ENCODE data around the gene SRM. TPM values are rescaled to one million over a fixed set of nuclear protein-coding genes. Genes with fewer than 3 reads are reported as not detected.
A peak's percentile ranks its signal among the peaks of the same experiment; 100 is the strongest.
"Not testable (repeated sequence)": the region's sequence is repeated elsewhere in the genome, so short reads cannot be mapped to it uniquely, and the experiment has no call there.

SRM gene
- polyA plus RNA-seq: 10 to 100 TPM; 50.6 to 70.3 (median 55.5) TPM

- H3K9me3 Mint-ChIP-seq: no peaks in the 10 kb centered on the region
Observed at GRCh38 chr1:11059968-11060830, at the start of gene SRM. Gene SRM, minus strand, starts transcription at chr1:11060018. Its CDS starts 75 bp downstream, at chr1:11059943.

GRCh38 chr1:11109047-11109760 lies 49.4 kb upstream of the SRM start:
- H3K36me3 Mint-ChIP-seq: peaks cover 27 to 57% (median 35%) of the 10 kb centered on the region in 3 donors
- H3K9me3 Mint-ChIP-seq: no peaks in the 10 kb centered on the region
- no peaks in the 10 kb centered on the region for H3K4me1 Mint-ChIP-seq
- H3K27me3 Mint-ChIP-seq (ENCODE audit: low read depth in 3 of 3): peaks cover 0 to 2% (median 2%) of the 10 kb centered on the region in 3 donors
- no peak overlapping the region for H3K4me3 Mint-ChIP-seq
- no peak overlapping the region for H3K27ac Mint-ChIP-seq
- no peak for DNase-seq

More at GRCh38 chr1:11059968-11060830, at the start of gene SRM:
- Mint-ChIP-seq H3K4me1 (peaks cover 38 to 41% of the 10 kb centered on the region in 2 donors), H3K27ac (peak within 1 kb of the TSS; percentile 92 to 97 (median 94)), H3K4me3 (peak within 1 kb of the TSS; percentile 87 to 94 (median 92)), H3K27me3 (ENCODE audit: low read depth in 3 of 3) (peaks cover 9 to 19% (median 16%) of the 10 kb centered on the region in 3 donors), H3K36me3 (peaks cover 0 to 11% (median 4%) of the 10 kb centered on the region in 3 donors)
- DNase-seq: peak; percentile 90 to 91 (median 91)

DNA sequence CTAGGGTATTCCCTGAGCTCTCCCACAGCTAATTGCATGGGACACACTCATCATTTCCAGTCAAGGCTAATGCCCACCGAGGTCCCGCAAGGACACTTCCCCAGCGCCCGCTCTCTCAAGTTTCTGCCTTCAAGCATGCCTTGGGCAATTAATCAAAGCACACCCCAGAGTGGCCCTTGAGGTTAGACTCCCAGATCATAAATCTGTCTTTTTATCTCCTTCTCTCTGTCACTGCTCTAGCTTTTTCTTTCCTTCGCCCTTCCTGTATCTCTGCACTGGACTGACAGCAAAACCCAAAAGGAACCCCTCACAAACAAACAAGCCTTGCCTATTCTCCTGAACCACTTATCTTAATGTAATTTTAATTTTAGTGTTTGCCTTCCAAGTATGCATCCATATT lies 47.8 kb upstream of the SRM start:
- Mint-ChIP-seq H3K27me3 (ENCODE audit: low read depth in 3 of 3) (peaks cover 0 to 2% (median 2%) of the 10 kb centered on the region in 3 donors), H3K36me3 (peaks cover 23 to 44% (median 29%) of the 10 kb centered on the region in 3 donors), H3K4me1 (no peaks in the 10 kb centered on the region), H3K27ac (no peak overlapping the region), H3K4me3 (no peak overlapping the region), H3K9me3 (no peaks in the 10 kb centered on the region)
- DNase-seq: no peak

GRCh38 chr1:11105586-11105985 lies 45.8 kb upstream of the SRM start:
- H3K27ac Mint-ChIP-seq: no peak overlapping the region
- no peak for DNase-seq
- peaks cover 0 to 4% (median 2%) of the 10 kb centered on the region in 3 donors for H3K27me3 Mint-ChIP-seq (ENCODE audit: low read depth in 3 of 3)
- H3K4me3 Mint-ChIP-seq: no peak overlapping the region
- peaks cover 16 to 33% (median 23%) of the 10 kb centered on the region in 3 donors for H3K36me3 Mint-ChIP-seq
- no peaks in the 10 kb centered on the region for H3K4me1 Mint-ChIP-seq
- no peaks in the 10 kb centered on the region for H3K9me3 Mint-ChIP-seq

DNA sequence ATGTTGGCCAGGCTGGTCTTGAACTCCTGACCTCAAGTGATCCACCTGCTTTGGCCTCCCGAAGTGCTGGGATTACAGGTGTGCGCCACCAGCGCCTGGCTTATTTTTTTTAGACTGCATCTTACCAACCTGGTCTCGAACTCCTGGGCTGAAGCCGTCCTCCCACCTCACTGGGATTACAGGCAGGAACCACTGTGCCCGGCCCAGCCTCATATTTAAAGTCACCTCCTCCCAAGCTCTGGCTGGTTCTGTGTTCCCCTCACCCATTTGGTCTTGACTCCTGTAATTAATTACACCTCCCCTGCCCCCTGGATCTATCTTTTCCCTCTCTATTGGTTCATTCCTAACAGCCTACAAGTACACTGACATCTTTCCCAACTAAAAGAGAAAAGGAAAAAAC lies 41.5 kb upstream of the SRM start:
- H3K4me3 Mint-ChIP-seq: peak overlapping the region; percentile 4 to 54 (median 36)
- peaks cover 0 to 5% (median 4%) of the 10 kb centered on the region in 3 donors for H3K36me3 Mint-ChIP-seq
- no peaks in the 10 kb centered on the region for H3K9me3 Mint-ChIP-seq
- peaks cover 15 to 21% of the 10 kb centered on the region in 2 donors for H3K4me1 Mint-ChIP-seq
- H3K27me3 Mint-ChIP-seq (ENCODE audit: low read depth in 3 of 3): peaks cover 0 to 6% (median 4%) of the 10 kb centered on the region in 3 donors
- no peak for DNase-seq
- H3K27ac Mint-ChIP-seq: peak overlapping the region in 2 of 6 donors; percentile 45 to 79

DNA sequence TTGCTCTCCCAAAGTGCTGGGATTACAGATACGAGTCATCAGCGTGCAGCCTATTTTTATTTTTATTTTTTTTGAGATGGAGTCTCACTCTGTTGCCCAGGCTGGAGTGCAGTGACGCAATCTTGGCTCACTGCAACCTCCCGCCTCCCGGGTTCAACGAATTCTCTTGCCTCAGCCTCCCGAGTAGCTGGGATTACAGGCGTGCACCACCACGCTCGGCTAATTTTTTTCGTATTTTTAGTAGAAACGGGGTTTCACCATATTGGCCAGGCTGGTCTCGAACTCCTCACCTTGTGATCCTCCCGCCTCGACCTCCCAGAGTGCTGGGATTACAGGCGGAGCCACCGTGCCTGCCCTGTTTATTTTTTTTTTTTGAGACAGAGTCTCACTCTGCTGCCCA lies 41.0 kb upstream of the SRM start:
- Mint-ChIP-seq H3K4me1 (peaks cover 15 to 21% of the 10 kb centered on the region in 2 donors), H3K4me3 (peak overlapping the region in 3 of 5 donors; percentile 14 to 93 (median 39)), H3K27ac (peak overlapping the region in 1 of 6 donors; percentile 28)
- not testable (repeated sequence) for DNase-seq; H3K27me3 Mint-ChIP-seq (ENCODE audit: low read depth in 3 of 3); H3K9me3 Mint-ChIP-seq; H3K36me3 Mint-ChIP-seq

- Mint-ChIP-seq H3K4me3 (peak overlapping the region; percentile 93 to 97 (median 95)), H3K9me3 (no peaks in the 10 kb centered on the region), H3K27ac (peak overlapping the region; percentile 76 to 95 (median 92)), H3K27me3 (ENCODE audit: low read depth in 3 of 3) (peaks cover 0 to 3% (median 2%) of the 10 kb centered on the region in 3 donors), H3K4me1 (peaks cover 15 to 21% of the 10 kb centered on the region in 2 donors), H3K36me3 (peaks cover 0 to 4% (median 4%) of the 10 kb centered on the region in 3 donors)
- no peak for DNase-seq
Observed at GRCh38 chr1:11100149-11100493, 40.3 kb upstream of the SRM start.

GRCh38 chr1:11099310-11100148 lies 39.7 kb upstream of the SRM start, which contains the start of gene EXOSC10:
Gene EXOSC10, minus strand, starts transcription at chr1:11099869. Its CDS starts 38 bp downstream, at chr1:11099831.
- no peaks in the 10 kb centered on the region for H3K9me3 Mint-ChIP-seq
- H3K27ac Mint-ChIP-seq: peak within 1 kb of the TSS; percentile 76 to 95 (median 93)
- H3K36me3 Mint-ChIP-seq: peaks cover 0 to 4% (median 4%) of the 10 kb centered on the region in 3 donors
- H3K4me3 Mint-ChIP-seq: peak within 1 kb of the TSS; percentile 93 to 97 (median 95)
- DNase-seq: peak; percentile 92 to 94 (median 93)
- H3K4me1 Mint-ChIP-seq: peaks cover 15 to 21% of the 10 kb centered on the region in 2 donors
- peaks cover 0 to 3% (median 2%) of the 10 kb centered on the region in 3 donors for H3K27me3 Mint-ChIP-seq (ENCODE audit: low read depth in 3 of 3)

DNA sequence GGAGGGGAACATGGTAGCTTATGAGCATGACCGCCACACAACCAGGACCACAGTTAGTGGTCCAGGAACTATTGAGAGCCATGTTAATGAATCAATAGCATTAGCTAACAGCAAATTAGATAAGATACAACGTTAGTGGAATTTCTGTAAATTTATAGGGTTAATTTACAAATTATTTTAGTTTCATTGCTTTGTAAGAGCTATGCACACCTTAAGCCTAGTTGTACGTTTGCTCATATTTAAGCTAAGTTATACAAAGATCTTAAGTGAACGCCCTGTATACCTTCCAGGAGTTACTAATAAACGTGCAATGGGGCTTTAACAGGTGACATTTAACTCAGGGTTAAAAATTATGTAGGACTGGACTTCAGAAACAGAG lies 39.1 kb upstream of the SRM start:
- Mint-ChIP-seq H3K36me3 (peaks cover 0 to 4% (median 4%) of the 10 kb centered on the region in 3 donors), H3K9me3 (no peaks in the 10 kb centered on the region), H3K4me1 (peaks cover 15 to 21% of the 10 kb centered on the region in 2 donors), H3K27me3 (ENCODE audit: low read depth in 3 of 3) (peaks cover 0 to 3% (median 2%) of the 10 kb centered on the region in 3 donors), H3K27ac (peak overlapping the region; percentile 76 to 95 (median 90)), H3K4me3 (peak overlapping the region; percentile 93 to 97 (median 95))
- no peak for DNase-seq

GRCh38 chr1:11083784-11084183 lies 24.0 kb upstream of the SRM start:
- H3K27me3 Mint-ChIP-seq (ENCODE audit: low read depth in 3 of 3); H3K27ac Mint-ChIP-seq; H3K9me3 Mint-ChIP-seq; H3K4me1 Mint-ChIP-seq; DNase-seq; H3K4me3 Mint-ChIP-seq: not testable (repeated sequence)
- peaks cover 29 to 49% (median 34%) of the 10 kb centered on the region in 3 donors for H3K36me3 Mint-ChIP-seq

- Mint-ChIP-seq H3K4me3 (no peak overlapping the region), H3K9me3 (no peaks in the 10 kb centered on the region), H3K27ac (no peak overlapping the region), H3K4me1 (no peaks in the 10 kb centered on the region), H3K36me3 (peaks cover 23 to 42% (median 28%) of the 10 kb centered on the region in 3 donors), H3K27me3 (ENCODE audit: low read depth in 3 of 3) (peaks cover 0 to 3% (median 0%) of the 10 kb centered on the region in 3 donors)
- no peak for DNase-seq
Observed at GRCh38 chr1:11080931-11081330, 21.1 kb upstream of the SRM start.

DNA sequence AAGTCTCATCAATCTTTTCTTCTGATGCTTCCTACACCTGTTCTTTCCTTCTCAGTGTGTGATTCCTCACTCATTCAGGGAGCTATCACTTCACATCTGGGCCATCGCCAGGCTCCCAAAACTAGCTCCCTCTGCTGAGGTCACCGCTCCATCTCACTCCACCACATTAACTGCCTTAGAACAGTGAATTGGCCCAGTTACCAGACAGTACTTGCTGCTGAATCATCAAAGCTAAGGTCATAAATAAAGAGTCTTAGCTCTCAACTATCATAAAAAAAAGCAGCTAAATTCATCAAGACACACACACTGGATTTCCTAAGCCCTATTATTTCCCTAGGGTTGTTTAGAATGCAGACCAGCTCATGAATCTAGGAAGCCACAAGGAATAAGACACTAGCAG lies 18.8 kb upstream of the SRM start:
- Mint-ChIP-seq H3K9me3 (no peaks in the 10 kb centered on the region), H3K36me3 (peaks cover 24 to 47% (median 27%) of the 10 kb centered on the region in 3 donors), H3K27me3 (ENCODE audit: low read depth in 3 of 3) (peaks cover 0 to 3% (median 0%) of the 10 kb centered on the region in 3 donors), H3K4me1 (no peaks in the 10 kb centered on the region), H3K27ac (no peak overlapping the region), H3K4me3 (no peak overlapping the region)
- no peak for DNase-seq

GRCh38 chr1:11073398-11073797 lies 13.6 kb upstream of the SRM start:
- not testable (repeated sequence) for H3K4me3 Mint-ChIP-seq; H3K27ac Mint-ChIP-seq; H3K27me3 Mint-ChIP-seq (ENCODE audit: low read depth in 3 of 3); H3K4me1 Mint-ChIP-seq; H3K9me3 Mint-ChIP-seq; DNase-seq
- H3K36me3 Mint-ChIP-seq: peaks cover 30 to 56% (median 36%) of the 10 kb centered on the region in 3 donors

Data from immature natural killer cell (primary cell).